ENCODE measurements around the gene EPHA3. TPM values are rescaled to one million over a fixed set of nuclear protein-coding genes. Genes with fewer than 3 reads are reported as not detected.
"Not testable (repeated sequence)": the region's sequence is repeated elsewhere in the genome, so short reads cannot be mapped to it uniquely, and the experiment has no call there.

EPHA3 gene
- total RNA-seq, 1 donor: not detected

- no peak overlapping the region for H3K4me3 ChIP-seq (ENCODE audit: low read length)
- H3K27me3 ChIP-seq (ENCODE audit: insufficient read depth, low read length): no peaks in the 10 kb centered on the region
- H3K9me3 ChIP-seq (ENCODE audit: low read depth, low read length): no peaks in the 10 kb centered on the region
- H3K4me1 ChIP-seq (ENCODE audit: insufficient read depth, low read length): no peaks in the 10 kb centered on the region
These were observed 207.2 kb downstream of the EPHA3 start for GRCh38 chr3:89314454-89315098.

- no peak overlapping the region for H3K4me3 ChIP-seq (ENCODE audit: low read length)
- H3K9me3 ChIP-seq (ENCODE audit: low read depth, low read length): no peaks in the 10 kb centered on the region
- no peaks in the 10 kb centered on the region for H3K27me3 ChIP-seq (ENCODE audit: insufficient read depth, low read length)
- H3K4me1 ChIP-seq (ENCODE audit: insufficient read depth, low read length): no peaks in the 10 kb centered on the region
These were observed 208.5 kb downstream of the EPHA3 start for GRCh38 chr3:89315750-89316470.

GRCh38 chr3:89320186-89320585 is 212.8 kb downstream of the EPHA3 start:
- H3K4me1 ChIP-seq (ENCODE audit: insufficient read depth, low read length): no peaks in the 10 kb centered on the region
- no peaks in the 10 kb centered on the region for H3K9me3 ChIP-seq (ENCODE audit: low read depth, low read length)
- H3K4me3 ChIP-seq (ENCODE audit: low read length): no peak overlapping the region
- no peaks in the 10 kb centered on the region for H3K27me3 ChIP-seq (ENCODE audit: insufficient read depth, low read length)

GRCh38 chr3:89326997-89327396 is 219.6 kb downstream of the EPHA3 start:
- no peak overlapping the region for H3K4me3 ChIP-seq (ENCODE audit: low read length)
- H3K9me3 ChIP-seq (ENCODE audit: low read depth, low read length): no peaks in the 10 kb centered on the region
- H3K27me3 ChIP-seq (ENCODE audit: insufficient read depth, low read length): no peaks in the 10 kb centered on the region
- H3K4me1 ChIP-seq (ENCODE audit: insufficient read depth, low read length): no peaks in the 10 kb centered on the region

- Histone ChIP-seq H3K9me3 (ENCODE audit: low read depth, low read length) (no peaks in the 10 kb centered on the region), H3K4me1 (ENCODE audit: insufficient read depth, low read length) (no peaks in the 10 kb centered on the region), H3K4me3 (ENCODE audit: low read length) (no peak overlapping the region), H3K27me3 (ENCODE audit: insufficient read depth, low read length) (no peaks in the 10 kb centered on the region)
These were observed 225.0 kb downstream of the EPHA3 start for GRCh38 chr3:89332386-89332785.

GRCh38 chr3:89332793-89333192 is 225.4 kb downstream of the EPHA3 start:
- Histone ChIP-seq H3K4me3 (ENCODE audit: low read length) (no peak overlapping the region), H3K4me1 (ENCODE audit: insufficient read depth, low read length) (no peaks in the 10 kb centered on the region), H3K9me3 (ENCODE audit: low read depth, low read length) (no peaks in the 10 kb centered on the region), H3K27me3 (ENCODE audit: insufficient read depth, low read length) (no peaks in the 10 kb centered on the region)

- Histone ChIP-seq H3K4me3 (ENCODE audit: low read length) (no peak overlapping the region), H3K9me3 (ENCODE audit: low read depth, low read length) (no peaks in the 10 kb centered on the region), H3K27me3 (ENCODE audit: insufficient read depth, low read length) (no peaks in the 10 kb centered on the region), H3K4me1 (ENCODE audit: insufficient read depth, low read length) (no peaks in the 10 kb centered on the region)
These were observed 228.3 kb downstream of the EPHA3 start for GRCh38 chr3:89335693-89336092.

GRCh38 chr3:89340408-89340807 is 233.0 kb downstream of the EPHA3 start:
- no peaks in the 10 kb centered on the region for H3K27me3 ChIP-seq (ENCODE audit: insufficient read depth, low read length)
- H3K4me3 ChIP-seq (ENCODE audit: low read length): no peak overlapping the region
- no peaks in the 10 kb centered on the region for H3K4me1 ChIP-seq (ENCODE audit: insufficient read depth, low read length)
- no peaks in the 10 kb centered on the region for H3K9me3 ChIP-seq (ENCODE audit: low read depth, low read length)

GRCh38 chr3:89344076-89344475 is 236.7 kb downstream of the EPHA3 start:
- H3K4me1 ChIP-seq (ENCODE audit: insufficient read depth, low read length): no peaks in the 10 kb centered on the region
- no peak overlapping the region for H3K4me3 ChIP-seq (ENCODE audit: low read length)
- H3K9me3 ChIP-seq (ENCODE audit: low read depth, low read length): no peaks in the 10 kb centered on the region
- H3K27me3 ChIP-seq (ENCODE audit: insufficient read depth, low read length): no peaks in the 10 kb centered on the region

- not testable (repeated sequence) for H3K4me1 ChIP-seq (ENCODE audit: insufficient read depth, low read length); H3K27me3 ChIP-seq (ENCODE audit: insufficient read depth, low read length); H3K9me3 ChIP-seq (ENCODE audit: low read depth, low read length); H3K4me3 ChIP-seq (ENCODE audit: low read length)
These were observed 243.5 kb downstream of the EPHA3 start for GRCh38 chr3:89350935-89351334.

GRCh38 chr3:89353465-89353864 is 246.0 kb downstream of the EPHA3 start:
- Histone ChIP-seq H3K9me3 (ENCODE audit: low read depth, low read length) (no peaks in the 10 kb centered on the region), H3K4me3 (ENCODE audit: low read length) (no peak overlapping the region), H3K27me3 (ENCODE audit: insufficient read depth, low read length) (no peaks in the 10 kb centered on the region), H3K4me1 (ENCODE audit: insufficient read depth, low read length) (no peaks in the 10 kb centered on the region)

- Histone ChIP-seq H3K27me3 (ENCODE audit: insufficient read depth, low read length) (no peaks in the 10 kb centered on the region), H3K4me1 (ENCODE audit: insufficient read depth, low read length) (no peaks in the 10 kb centered on the region), H3K9me3 (ENCODE audit: low read depth, low read length) (no peaks in the 10 kb centered on the region), H3K4me3 (ENCODE audit: low read length) (no peak overlapping the region)
These were observed 250.9 kb downstream of the EPHA3 start for GRCh38 chr3:89358281-89358680.

- H3K9me3 ChIP-seq (ENCODE audit: low read depth, low read length): no peaks in the 10 kb centered on the region
- no peaks in the 10 kb centered on the region for H3K27me3 ChIP-seq (ENCODE audit: insufficient read depth, low read length)
- no peaks in the 10 kb centered on the region for H3K4me1 ChIP-seq (ENCODE audit: insufficient read depth, low read length)
- H3K4me3 ChIP-seq (ENCODE audit: low read length): no peak overlapping the region
These were observed 252.7 kb downstream of the EPHA3 start for GRCh38 chr3:89360156-89360555.

GRCh38 chr3:89362496-89362895 is 255.1 kb downstream of the EPHA3 start:
- no peaks in the 10 kb centered on the region for H3K9me3 ChIP-seq (ENCODE audit: low read depth, low read length)
- H3K4me3 ChIP-seq (ENCODE audit: low read length): no peak overlapping the region
- H3K4me1 ChIP-seq (ENCODE audit: insufficient read depth, low read length): no peaks in the 10 kb centered on the region
- H3K27me3 ChIP-seq (ENCODE audit: insufficient read depth, low read length): no peaks in the 10 kb centered on the region

GRCh38 chr3:89363171-89363570 is 255.8 kb downstream of the EPHA3 start:
- H3K9me3 ChIP-seq (ENCODE audit: low read depth, low read length): no peaks in the 10 kb centered on the region
- no peaks in the 10 kb centered on the region for H3K27me3 ChIP-seq (ENCODE audit: insufficient read depth, low read length)
- H3K4me3 ChIP-seq (ENCODE audit: low read length): no peak overlapping the region
- no peaks in the 10 kb centered on the region for H3K4me1 ChIP-seq (ENCODE audit: insufficient read depth, low read length)

GRCh38 chr3:89364314-89364713 is 256.9 kb downstream of the EPHA3 start:
- H3K4me1 ChIP-seq (ENCODE audit: insufficient read depth, low read length): no peaks in the 10 kb centered on the region
- H3K9me3 ChIP-seq (ENCODE audit: low read depth, low read length): no peaks in the 10 kb centered on the region
- H3K4me3 ChIP-seq (ENCODE audit: low read length): no peak overlapping the region
- H3K27me3 ChIP-seq (ENCODE audit: insufficient read depth, low read length): no peaks in the 10 kb centered on the region
